Neural crest cell (in vitro differentiated cells): ENCODE results near the gene EXD3. TPM values are rescaled to one million over a fixed set of nuclear protein-coding genes. Genes with fewer than 3 reads are reported as not detected.
A peak's percentile ranks its signal among the peaks of the same experiment; 100 is the strongest.

Experiments
- DNase-seq: peaks from one replicate; pipeline ENCODE4 v3.0.0; 2021; ENCODE audit warnings: low read depth, mixed read lengths, low spot score
- H3K27ac Mint-ChIP-seq: one replicate; pipeline ENCODE4 v1.8.0; 2021; ENCODE audit warnings: mild to moderate bottlenecking, mixed read lengths; ENCODE audit not compliant: unreplicated experiment
- H3K27me3 Mint-ChIP-seq: 2 replicates; pipeline ENCODE4 v1.8.0; 2021; ENCODE audit warnings: low read depth, mild to moderate bottlenecking, mixed read lengths
- H3K36me3 Mint-ChIP-seq: 2 replicates; pipeline ENCODE4 v1.8.0; 2021; ENCODE audit warnings: low read depth, mild to moderate bottlenecking, mixed read lengths
- H3K4me1 Mint-ChIP-seq: 2 replicates; pipeline ENCODE4 v1.8.0; 2021; ENCODE audit warnings: mixed read lengths
- H3K4me3 Mint-ChIP-seq: one replicate; pipeline ENCODE4 v1.8.0; 2021; ENCODE audit warnings: mild to moderate bottlenecking, mixed read lengths
- H3K9me3 Mint-ChIP-seq: 2 replicates; pipeline ENCODE4 v1.8.0; 2021; ENCODE audit warnings: mixed read lengths
- total RNA-seq: library from RNA; stranded (reverse); gene quantifications from 2 replicates; pipeline ENCODE4 v1.2.1, GENCODE V29; 2021
- TF ChIP-seq, protein P1 (sequence below): fragments of 200-600 bp; sonication (generic); conservative IDR thresholded peaks from 2 replicates; pipeline ENCODE4 v1.5.0; 2021; ENCODE audit warnings: antibody characterized with exemption, mild to moderate bottlenecking

EXD3 gene
- total RNA-seq, 1 donor from 2014 or later, result 15.1 TPM

DNA sequence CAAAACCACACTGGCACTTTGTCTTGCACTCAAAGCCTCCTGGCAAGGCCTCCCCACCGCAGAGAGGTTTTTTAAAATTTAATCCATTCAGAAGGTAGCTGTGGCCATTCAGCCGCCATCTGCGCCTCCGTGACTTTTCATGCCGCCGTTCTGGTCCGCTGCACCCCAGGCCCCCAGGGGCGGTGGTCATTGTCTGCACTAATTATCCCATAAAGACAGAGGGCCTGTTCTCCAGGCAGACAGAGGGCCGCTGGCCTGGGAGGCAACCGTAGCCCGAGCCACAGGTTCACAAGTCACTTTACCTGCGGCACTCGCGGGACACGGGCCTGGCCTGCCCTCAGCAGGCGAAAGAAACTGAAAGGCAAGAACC, 49.4 kb downstream of the EXD3 start:
- H3K9me3 Mint-ChIP-seq, result no peaks in the 10 kb centered on the region
- no peak for DNase-seq
- TF ChIP-seq, protein P1, sequence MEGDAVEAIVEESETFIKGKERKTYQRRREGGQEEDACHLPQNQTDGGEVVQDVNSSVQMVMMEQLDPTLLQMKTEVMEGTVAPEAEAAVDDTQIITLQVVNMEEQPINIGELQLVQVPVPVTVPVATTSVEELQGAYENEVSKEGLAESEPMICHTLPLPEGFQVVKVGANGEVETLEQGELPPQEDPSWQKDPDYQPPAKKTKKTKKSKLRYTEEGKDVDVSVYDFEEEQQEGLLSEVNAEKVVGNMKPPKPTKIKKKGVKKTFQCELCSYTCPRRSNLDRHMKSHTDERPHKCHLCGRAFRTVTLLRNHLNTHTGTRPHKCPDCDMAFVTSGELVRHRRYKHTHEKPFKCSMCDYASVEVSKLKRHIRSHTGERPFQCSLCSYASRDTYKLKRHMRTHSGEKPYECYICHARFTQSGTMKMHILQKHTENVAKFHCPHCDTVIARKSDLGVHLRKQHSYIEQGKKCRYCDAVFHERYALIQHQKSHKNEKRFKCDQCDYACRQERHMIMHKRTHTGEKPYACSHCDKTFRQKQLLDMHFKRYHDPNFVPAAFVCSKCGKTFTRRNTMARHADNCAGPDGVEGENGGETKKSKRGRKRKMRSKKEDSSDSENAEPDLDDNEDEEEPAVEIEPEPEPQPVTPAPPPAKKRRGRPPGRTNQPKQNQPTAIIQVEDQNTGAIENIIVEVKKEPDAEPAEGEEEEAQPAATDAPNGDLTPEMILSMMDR, result no peak
- H3K4me3 Mint-ChIP-seq, result peak overlapping the region; percentile 41
- peaks cover 6% of the 10 kb centered on the region for H3K36me3 Mint-ChIP-seq
- peak overlapping the region; percentile 75 for H3K27ac Mint-ChIP-seq
- peaks cover 22% of the 10 kb centered on the region for H3K4me1 Mint-ChIP-seq
- no peaks in the 10 kb centered on the region for H3K27me3 Mint-ChIP-seq

DNA sequence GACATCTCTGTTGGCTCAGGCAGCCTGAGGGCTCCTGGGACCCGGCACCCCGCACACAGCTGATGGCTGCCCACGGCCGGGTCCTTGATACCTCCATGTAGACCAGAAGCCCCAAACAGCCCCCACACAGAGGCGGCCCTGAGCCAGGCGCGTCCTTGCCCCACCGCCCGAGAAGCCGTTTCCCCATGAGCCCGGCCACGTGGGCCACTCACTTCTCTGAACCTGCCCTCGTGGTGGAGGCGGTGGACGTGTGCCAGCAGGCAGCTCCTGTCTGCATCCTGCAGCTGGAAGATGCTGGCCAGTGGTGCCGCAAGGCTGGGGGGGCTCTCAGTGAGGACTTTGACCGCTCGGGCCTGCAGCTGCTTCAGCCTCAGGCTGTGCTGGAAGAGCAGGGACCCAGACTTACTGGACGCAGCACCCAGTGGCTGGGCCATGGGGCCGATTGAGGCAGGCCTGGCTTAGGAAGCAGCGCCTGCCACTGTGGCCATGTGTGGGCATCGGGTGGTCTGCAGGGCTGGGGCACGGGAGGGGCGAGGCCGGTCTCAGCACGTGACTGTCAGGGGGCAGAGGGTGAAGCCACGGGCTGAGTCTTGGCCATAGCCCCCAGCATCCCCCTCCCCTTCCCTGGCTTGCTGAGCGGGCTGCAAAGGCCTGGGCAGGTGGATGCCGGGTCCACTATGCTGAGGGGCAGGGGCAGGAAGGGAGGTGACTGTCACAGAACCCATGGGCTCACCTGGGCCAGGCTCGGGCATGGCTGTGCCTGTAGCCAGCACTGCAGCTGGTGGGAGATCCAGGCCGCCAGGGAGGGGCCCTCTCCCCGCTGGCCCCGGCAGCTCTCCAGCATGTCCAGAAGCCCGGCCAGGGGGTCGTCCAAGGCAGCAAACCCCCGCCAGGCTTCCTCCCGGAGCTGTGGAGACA, 50.0 kb downstream of the EXD3 start:
- Mint-ChIP-seq H3K27ac (no peak overlapping the region), H3K36me3 (peaks cover 3% of the 10 kb centered on the region), H3K9me3 (no peaks in the 10 kb centered on the region), H3K4me1 (peaks cover 19% of the 10 kb centered on the region), H3K27me3 (no peaks in the 10 kb centered on the region), H3K4me3 (no peak overlapping the region)
- no peak for DNase-seq
- TF ChIP-seq, protein P1, result no peak

DNA sequence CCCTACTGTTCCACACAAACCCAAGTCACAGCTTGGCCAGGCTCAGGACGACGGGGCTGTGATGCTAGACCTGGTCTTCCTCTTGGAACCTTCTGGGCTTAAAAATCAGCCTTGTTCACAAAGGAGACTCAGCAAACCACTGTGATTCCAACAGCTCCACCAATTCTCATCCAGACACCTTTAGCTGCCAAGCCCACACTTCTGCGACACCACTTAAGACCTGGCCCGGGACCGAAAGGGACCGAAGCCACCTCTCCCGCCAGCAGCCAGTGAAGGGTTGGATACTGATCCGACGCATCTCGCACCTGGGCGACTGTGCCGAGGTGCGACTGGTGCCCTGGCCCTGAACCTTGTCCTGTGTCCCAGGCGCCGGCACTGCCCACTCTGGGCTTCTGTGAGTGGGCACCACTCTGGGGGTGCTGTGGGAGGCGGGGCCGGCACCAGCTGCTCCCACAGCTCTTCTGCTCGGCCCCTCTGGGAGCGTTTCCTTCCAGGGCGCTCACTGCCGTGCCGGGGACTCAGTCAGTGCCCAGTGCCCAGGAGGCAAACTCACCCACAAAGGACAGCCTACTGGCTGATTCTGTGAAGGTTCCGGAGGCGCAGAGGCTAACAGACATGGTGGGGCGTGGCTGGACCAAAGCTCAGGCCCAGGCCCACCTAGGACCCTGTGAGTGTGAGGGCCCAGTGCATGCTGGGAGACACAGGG, 50.9 kb downstream of the EXD3 start:
- TF ChIP-seq, protein P1, result no peak
- peaks cover 3% of the 10 kb centered on the region for H3K36me3 Mint-ChIP-seq

DNA sequence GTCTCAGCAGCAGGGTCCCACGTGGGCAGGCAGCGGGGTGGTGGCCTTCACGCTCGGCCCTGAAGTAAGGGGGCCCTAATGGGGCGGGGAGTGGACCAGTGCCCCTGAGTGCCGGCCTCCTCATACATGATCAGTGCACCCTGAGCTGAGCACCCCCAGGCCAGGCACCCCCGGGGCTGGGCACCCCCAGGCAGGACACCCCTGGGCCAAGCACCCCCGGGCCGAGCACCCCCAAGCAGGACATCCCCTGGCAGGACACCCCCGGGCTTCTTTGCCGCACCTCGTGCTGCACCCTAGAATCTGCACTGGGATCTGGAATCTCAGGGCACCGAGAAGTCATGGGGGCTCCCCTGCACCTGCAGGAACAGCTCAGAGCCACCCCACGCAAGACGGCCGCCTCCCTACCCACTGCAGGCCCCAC, 51.4 kb downstream of the EXD3 start:
- no peak overlapping the region for H3K27ac Mint-ChIP-seq
- no peaks in the 10 kb centered on the region for H3K27me3 Mint-ChIP-seq

More for the DNA sequence above, 50.9 kb downstream of the EXD3 start:
- no peak for DNase-seq
- Mint-ChIP-seq H3K27ac (no peak overlapping the region), H3K9me3 (no peaks in the 10 kb centered on the region), H3K4me3 (no peak overlapping the region), H3K4me1 (peaks cover 23% of the 10 kb centered on the region), H3K27me3 (no peaks in the 10 kb centered on the region)

DNA sequence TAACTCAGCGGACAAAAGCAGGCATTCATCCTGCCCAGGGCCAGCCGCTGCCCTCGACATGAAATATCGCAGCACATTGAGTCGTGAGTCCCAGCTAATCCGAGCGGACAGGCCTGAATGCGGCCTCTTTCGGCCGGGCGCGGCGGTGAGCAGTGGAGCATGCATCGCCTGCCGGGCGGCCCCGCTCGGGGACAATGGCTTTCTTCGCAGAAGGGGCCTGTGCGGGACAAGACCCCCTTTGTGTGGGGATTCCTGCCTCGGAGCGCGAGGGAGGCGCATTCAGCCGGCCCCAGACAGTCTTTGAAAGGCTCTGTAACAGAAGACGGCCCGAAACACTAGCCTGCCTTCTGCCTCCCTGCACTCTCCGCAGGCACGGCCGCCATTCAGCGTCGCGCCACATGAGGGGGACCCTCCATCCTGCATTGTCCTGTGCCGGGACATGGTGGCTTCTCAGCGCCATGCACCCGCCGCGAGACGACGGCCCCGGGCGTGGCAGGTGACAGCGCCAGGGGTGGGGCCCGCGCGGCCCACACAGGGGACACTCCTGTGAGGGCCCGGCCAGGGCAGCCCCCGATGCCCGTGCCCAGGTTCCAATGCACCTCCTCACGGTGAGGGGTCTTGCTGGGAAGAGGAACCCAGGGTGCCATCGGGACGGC, 52.0 kb downstream of the EXD3 start:
- peak; percentile 83 for DNase-seq
- Mint-ChIP-seq H3K27ac (peak overlapping the region; percentile 83), H3K4me3 (peak overlapping the region; percentile 77), H3K4me1 (peaks cover 23% of the 10 kb centered on the region), H3K9me3 (no peaks in the 10 kb centered on the region), H3K27me3 (no peaks in the 10 kb centered on the region), H3K36me3 (peaks cover 3% of the 10 kb centered on the region)
- TF ChIP-seq, protein P1, result no peak

More for the DNA sequence above, 51.4 kb downstream of the EXD3 start:
- H3K4me1 Mint-ChIP-seq, result peaks cover 23% of the 10 kb centered on the region
- TF ChIP-seq, protein P1, result no peak
- H3K9me3 Mint-ChIP-seq, result no peaks in the 10 kb centered on the region
- no peak overlapping the region for H3K4me3 Mint-ChIP-seq
- peaks cover 3% of the 10 kb centered on the region for H3K36me3 Mint-ChIP-seq
- DNase-seq, result no peak
